H9 (cell line): ENCODE data around the gene METTL8. TPM values are rescaled to one million over a fixed set of nuclear protein-coding genes. Genes with fewer than 3 reads are reported as not detected.

ENCODE experiments used
- DNase-seq: peaks from one replicate; pipeline ENCODE4 v3.0.0-alpha.2; 2017
- H2AFZ ChIP-seq: one replicate; pipeline ENCODE4 v1.6.1; 2013; ENCODE audit warnings: mild to moderate bottlenecking, low read length, control low read depth, moderate library complexity
- H2AK5ac ChIP-seq: 2 replicates; pipeline ENCODE4 v1.6.1; 2013; ENCODE audit warnings: low read length, control low read depth, mixed read lengths; ENCODE audit not compliant: insufficient read length
- H2BK120ac ChIP-seq: one replicate; pipeline ENCODE4 v1.6.1; 2013; ENCODE audit warnings: low read depth, mild to moderate bottlenecking, low read length, control low read depth, inconsistent platforms; ENCODE audit not compliant: poor library complexity, severe bottlenecking
- H2BK12ac ChIP-seq: 2 replicates; pipeline ENCODE4 v1.6.1; 2013; ENCODE audit warnings: low read length, control low read depth, mixed read lengths, low read depth; ENCODE audit not compliant: insufficient read length
- H2BK15ac ChIP-seq: 2 replicates; pipeline ENCODE4 v1.6.1; 2013; ENCODE audit warnings: low read depth, low read length, control low read depth
- H2BK20ac ChIP-seq: one replicate; pipeline ENCODE4 v1.6.1; 2013; ENCODE audit warnings: low read depth, mild to moderate bottlenecking, low read length, control low read depth, inconsistent platforms; ENCODE audit not compliant: poor library complexity, severe bottlenecking
- H2BK5ac ChIP-seq: 2 replicates; pipeline ENCODE4 v1.6.1; 2013; ENCODE audit warnings: low read length, control low read depth, mixed read lengths; ENCODE audit not compliant: insufficient read length
- H3K14ac ChIP-seq: 2 replicates; pipeline ENCODE4 v1.6.1; 2013; ENCODE audit warnings: low read length, control low read depth; ENCODE audit not compliant: insufficient read depth
- H3K18ac ChIP-seq: 2 replicates; pipeline ENCODE4 v1.6.1; 2013; ENCODE audit warnings: low read depth, mild to moderate bottlenecking, mixed read lengths, low read length, control low read depth; ENCODE audit not compliant: insufficient read length
- H3K23ac ChIP-seq: 2 replicates; pipeline ENCODE4 v1.6.1; 2013; ENCODE audit warnings: low read length, control low read depth, mixed read lengths, low read depth; ENCODE audit not compliant: insufficient read length
- H3K23me2 ChIP-seq: 2 replicates; pipeline ENCODE4 v1.6.1; 2013; ENCODE audit warnings: low read depth, mild to moderate bottlenecking, mixed read lengths, low read length, control low read depth; ENCODE audit not compliant: insufficient read length, poor library complexity, severe bottlenecking
- H3K27ac ChIP-seq: 2 replicates; pipeline ENCODE4 v1.5.1; 2013; ENCODE audit warnings: low read length, control low read depth, mixed read lengths, low read depth; ENCODE audit not compliant: insufficient read length
- H3K27me3 ChIP-seq: 2 replicates; pipeline ENCODE4 v1.6.1; 2013; ENCODE audit warnings: low read length, control low read depth, inconsistent platforms; ENCODE audit not compliant: insufficient read depth
- H3K4ac ChIP-seq: 2 replicates; pipeline ENCODE4 v1.6.1; 2013; ENCODE audit warnings: low read depth, mild to moderate bottlenecking, control low read depth, inconsistent platforms, low read length, moderate library complexity
- H3K4me1 ChIP-seq: 2 replicates; pipeline ENCODE4 v1.6.1; 2013; ENCODE audit warnings: low read length, control low read depth, inconsistent platforms; ENCODE audit not compliant: insufficient read depth
- H3K4me2 ChIP-seq: 2 replicates; pipeline ENCODE4 v1.6.1; 2013; ENCODE audit warnings: low read length, control low read depth, mixed read lengths; ENCODE audit not compliant: insufficient read length, insufficient read depth
- H3K56ac ChIP-seq: 2 replicates; pipeline ENCODE4 v1.6.1; 2013; ENCODE audit warnings: low read depth, mild to moderate bottlenecking, mixed read lengths, low read length, control low read depth; ENCODE audit not compliant: insufficient read length
- H3K79me1 ChIP-seq: 2 replicates; pipeline ENCODE4 v1.6.1; 2013; ENCODE audit warnings: low read depth, mild to moderate bottlenecking, moderate library complexity, low read length, control low read depth, inconsistent platforms; ENCODE audit not compliant: insufficient read depth, poor library complexity, severe bottlenecking
- H3K79me2 ChIP-seq: 2 replicates; pipeline ENCODE4 v1.6.1; 2013; ENCODE audit warnings: low read length, control low read depth, inconsistent platforms; ENCODE audit not compliant: insufficient read depth
- H3K9ac ChIP-seq: 2 replicates; pipeline ENCODE4 v1.6.1; 2013; ENCODE audit warnings: low read length, control low read depth, mixed read lengths; ENCODE audit not compliant: insufficient read length; ENCODE audit errors: extremely low read depth
- H3K9me3 ChIP-seq: one replicate; pipeline ENCODE4 v1.6.1; 2013; ENCODE audit warnings: low read depth, low read length, inconsistent platforms; ENCODE audit not compliant: control insufficient read depth
- H3T11ph ChIP-seq: one replicate; pipeline ENCODE4 v1.6.1; 2013; ENCODE audit warnings: mild to moderate bottlenecking, low read length, control low read depth, inconsistent platforms
- H4K20me1 ChIP-seq: one replicate; pipeline ENCODE4 v1.6.1; 2013; ENCODE audit not compliant: control insufficient read depth, insufficient read length, insufficient read depth
- H4K5ac ChIP-seq: 2 replicates; pipeline ENCODE4 v1.6.1; 2013; ENCODE audit warnings: low read depth, mild to moderate bottlenecking, mixed read lengths, low read length, control low read depth; ENCODE audit not compliant: insufficient read length
- H4K8ac ChIP-seq: replicated peaks from 2 replicates; pipeline ENCODE4 v1.6.1; 2013; ENCODE audit warnings: low read length, control low read depth, mixed read lengths, low read depth; ENCODE audit not compliant: insufficient read length
- H4K91ac ChIP-seq: 2 replicates; pipeline ENCODE4 v1.6.1; 2013; ENCODE audit warnings: low read depth, mild to moderate bottlenecking, moderate library complexity, mixed read lengths, low read length, control low read depth; ENCODE audit not compliant: insufficient read length
- H3K27ac Mint-ChIP-seq, 3 experiments: 2 replicates in 2 of 3; 3 replicates in 1 of 3; pipeline ENCODE4 v1.8.0; 2020 to 2021; ENCODE audit warnings: mixed read lengths in 3 of 3, mild to moderate bottlenecking in 1 of 3, moderate library complexity in 1 of 3
- H3K27me3 Mint-ChIP-seq: 2 replicates; pipeline ENCODE4 v1.8.0; 2021; ENCODE audit warnings: low read depth, mild to moderate bottlenecking, moderate library complexity, mixed read lengths
- H3K36me3 Mint-ChIP-seq, 3 experiments: 2 replicates in 2 of 3; 3 replicates in 1 of 3; pipeline ENCODE4 v1.8.0; 2020 to 2021; ENCODE audit warnings: low read depth in 3 of 3, mixed read lengths in 3 of 3; ENCODE audit not compliant: insufficient read depth in 1 of 3
- H3K4me1 Mint-ChIP-seq, 2 experiments: 2 replicates each; pipeline ENCODE4 v1.8.0; 2020; ENCODE audit warnings: mixed read lengths in 2 of 2
- H3K4me3 Mint-ChIP-seq, 2 experiments: 2 replicates in 1 of 2; 3 replicates in 1 of 2; pipeline ENCODE4 v1.8.0; 2020 to 2021; ENCODE audit warnings: mild to moderate bottlenecking in 2 of 2, mixed read lengths in 2 of 2, moderate library complexity in 1 of 2
- H3K9me3 Mint-ChIP-seq, 2 experiments: 2 replicates in 1 of 2; 3 replicates in 1 of 2; pipeline ENCODE4 v1.8.0; 2020; ENCODE audit warnings: mild to moderate bottlenecking in 2 of 2, mixed read lengths in 2 of 2, moderate library complexity in 1 of 2
- WGBS: extraction: QIAGEN DNeasy Blood & Tissue Kit; methylation state at CpG from one replicate; pipeline ENCODE4 v1.1.7; 2013; ENCODE audit warnings: missing lambda C conversion rate, low lambda C conversion rate, mixed read lengths; ENCODE audit not compliant: insufficient read length; ENCODE audit errors: extremely low coverage; 5-methylcytosine and 5-hydroxymethylcytosine counted together
- total RNA-seq: library from RNA; stranded (reverse); gene quantifications from 2 replicates; pipeline ENCODE4 v1.2.1, GENCODE V29; 2021
- TF ChIP-seq, protein P1 (sequence below): fragments of 200-600 bp; sonication (generic); conservative IDR thresholded peaks from 3 replicates; pipeline ENCODE4 v1.8.0; 2021; ENCODE audit warnings: antibody characterized with exemption, mild to moderate bottlenecking

Gene METTL8
- total RNA-seq, 1 experiment from 2014 or later = 40.9 TPM

DNA sequence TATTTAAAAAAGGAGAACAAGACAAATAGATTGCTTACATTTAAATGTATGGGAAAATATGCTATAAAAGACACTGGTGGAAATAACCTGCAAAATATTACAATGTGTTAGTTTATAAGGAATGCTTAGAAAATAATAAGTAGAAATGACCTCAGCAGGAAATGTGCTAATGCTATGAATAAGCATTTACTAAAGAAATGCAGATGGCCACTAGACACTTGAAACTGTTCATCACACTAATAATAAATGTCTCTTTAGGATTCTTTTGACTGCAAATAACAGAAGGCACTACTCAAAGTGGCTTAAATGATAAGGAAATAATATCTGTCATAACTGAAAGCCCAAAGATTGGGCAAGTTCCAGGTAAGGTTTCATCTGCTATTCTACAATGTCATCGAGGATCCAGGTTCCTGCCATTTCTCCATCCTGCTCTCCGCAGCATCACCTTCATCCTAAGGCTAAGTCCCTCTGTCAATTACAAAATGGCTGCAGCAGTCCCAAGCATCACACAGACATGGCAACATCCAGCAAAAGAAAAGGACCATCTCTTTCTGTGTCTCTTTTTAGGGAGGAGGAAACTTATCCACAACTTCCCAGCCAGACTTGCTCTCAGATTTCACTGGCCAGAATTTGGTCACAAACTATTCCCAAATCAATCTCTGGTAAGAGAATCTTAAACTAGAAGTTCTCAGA lies 21.9 kb downstream of the METTL8 start:
- peaks cover 6% of the 10 kb centered on the region; the same call in 1 of the 2 replicates for H3K79me2 ChIP-seq
- Mint-ChIP-seq H3K27ac (peak overlapping the region in 1 of 3 experiments; percentile 24; a peak in 3 of 7 replicates), H3K9me3 (no peaks in the 10 kb centered on the region), H3K4me3 (no peak overlapping the region), H3K27me3 (no peaks in the 10 kb centered on the region), H3K4me1 (peaks cover 44 to 52% of the 10 kb centered on the region in 2 experiments), H3K36me3 (peaks cover 0 to 2% (median 0%) of the 10 kb centered on the region in 3 experiments; a peak in 1 of 7 replicates)
- H3T11ph ChIP-seq = no peak overlapping the region
- no peaks in the 10 kb centered on the region for H3K23me2 ChIP-seq
- no peak overlapping the region for H4K8ac ChIP-seq
- no peak overlapping the region for H2BK15ac ChIP-seq
- no peak for DNase-seq
- no peak overlapping the region for H3K18ac ChIP-seq
- no peak overlapping the region for H2BK5ac ChIP-seq
- no peaks in the 10 kb centered on the region for H3K27me3 ChIP-seq
- no peaks in the 10 kb centered on the region for H4K20me1 ChIP-seq
- no peak overlapping the region for H2AFZ ChIP-seq
- no peak overlapping the region for H3K27ac ChIP-seq
- no peak overlapping the region for H4K5ac ChIP-seq
- no peak overlapping the region for H2AK5ac ChIP-seq
- no peak overlapping the region for H3K23ac ChIP-seq
- no peak overlapping the region for H2BK20ac ChIP-seq
- no peak overlapping the region for H3K14ac ChIP-seq
- no peak overlapping the region for H3K4ac ChIP-seq
- H3K9ac ChIP-seq = no peak overlapping the region
- H2BK12ac ChIP-seq = no peak overlapping the region
- WGBS = no CpG with 5 or more reads among the region's 2 CpGs
- no peak overlapping the region for H2BK120ac ChIP-seq
- no peaks in the 10 kb centered on the region for H3K9me3 ChIP-seq
- H3K56ac ChIP-seq = no peak overlapping the region
- TF ChIP-seq, protein P1, sequence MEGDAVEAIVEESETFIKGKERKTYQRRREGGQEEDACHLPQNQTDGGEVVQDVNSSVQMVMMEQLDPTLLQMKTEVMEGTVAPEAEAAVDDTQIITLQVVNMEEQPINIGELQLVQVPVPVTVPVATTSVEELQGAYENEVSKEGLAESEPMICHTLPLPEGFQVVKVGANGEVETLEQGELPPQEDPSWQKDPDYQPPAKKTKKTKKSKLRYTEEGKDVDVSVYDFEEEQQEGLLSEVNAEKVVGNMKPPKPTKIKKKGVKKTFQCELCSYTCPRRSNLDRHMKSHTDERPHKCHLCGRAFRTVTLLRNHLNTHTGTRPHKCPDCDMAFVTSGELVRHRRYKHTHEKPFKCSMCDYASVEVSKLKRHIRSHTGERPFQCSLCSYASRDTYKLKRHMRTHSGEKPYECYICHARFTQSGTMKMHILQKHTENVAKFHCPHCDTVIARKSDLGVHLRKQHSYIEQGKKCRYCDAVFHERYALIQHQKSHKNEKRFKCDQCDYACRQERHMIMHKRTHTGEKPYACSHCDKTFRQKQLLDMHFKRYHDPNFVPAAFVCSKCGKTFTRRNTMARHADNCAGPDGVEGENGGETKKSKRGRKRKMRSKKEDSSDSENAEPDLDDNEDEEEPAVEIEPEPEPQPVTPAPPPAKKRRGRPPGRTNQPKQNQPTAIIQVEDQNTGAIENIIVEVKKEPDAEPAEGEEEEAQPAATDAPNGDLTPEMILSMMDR = no peak
- peaks cover under 1% of the 10 kb centered on the region for H3K79me1 ChIP-seq
- H3K4me2 ChIP-seq = no peak overlapping the region
- peaks cover 8% of the 10 kb centered on the region; the same call in 1 of the 2 replicates for H3K4me1 ChIP-seq
- no peak overlapping the region for H4K91ac ChIP-seq
